ENCODE data around the gene KLHL21. TPM values are rescaled to one million over a fixed set of nuclear protein-coding genes. Genes with fewer than 3 reads are reported as not detected.

The KLHL21 gene
- total RNA-seq, 1 donor: 51.8 TPM

- TF ChIP-seq CTCF (IDR thresholded peaks at IDR 0.05; ENCODE audit: insufficient read depth, low read depth, low read length): no peak
- DNase-seq (ENCODE audit: low read depth): no peak
- no peak overlapping the region for H3K4me3 ChIP-seq (ENCODE audit: low read depth, low read length)
Measured at GRCh38 chr1:6577831-6578525, 24.7 kb downstream of the KLHL21 start.

- no peak for DNase-seq (ENCODE audit: low read depth)
- TF ChIP-seq CTCF (IDR thresholded peaks at IDR 0.05; ENCODE audit: insufficient read depth, low read depth, low read length): no peak
Measured at GRCh38 chr1:6574818-6575217, 27.9 kb downstream of the KLHL21 start.

GRCh38 chr1:6574025-6574620 is 28.5 kb downstream of the KLHL21 start:
- DNase-seq (ENCODE audit: low read depth): no peak
- H3K4me3 ChIP-seq (ENCODE audit: low read depth, low read length): no peak overlapping the region
- TF ChIP-seq CTCF (IDR thresholded peaks at IDR 0.05; ENCODE audit: insufficient read depth, low read depth, low read length): no peak

More at GRCh38 chr1:6574818-6575217, 27.9 kb downstream of the KLHL21 start:
- H3K4me3 ChIP-seq (ENCODE audit: low read depth, low read length): no peak overlapping the region

- TF ChIP-seq CTCF (IDR thresholded peaks at IDR 0.05; ENCODE audit: insufficient read depth, low read depth, low read length): no peak
- DNase-seq (ENCODE audit: low read depth): no peak
- H3K4me3 ChIP-seq (ENCODE audit: low read depth, low read length): no peak overlapping the region
Measured at GRCh38 chr1:6572653-6573383, 29.9 kb downstream of the KLHL21 start.

GRCh38 chr1:6570987-6571386 is 31.7 kb downstream of the KLHL21 start:
- H3K4me3 ChIP-seq (ENCODE audit: low read depth, low read length): no peak overlapping the region
- TF ChIP-seq CTCF (IDR thresholded peaks at IDR 0.05; ENCODE audit: insufficient read depth, low read depth, low read length): no peak
- DNase-seq (ENCODE audit: low read depth): no peak

GRCh38 chr1:6570100-6570499 is 32.6 kb downstream of the KLHL21 start:
- DNase-seq (ENCODE audit: low read depth): no peak
- TF ChIP-seq CTCF (IDR thresholded peaks at IDR 0.05; ENCODE audit: insufficient read depth, low read depth, low read length): no peak
- H3K4me3 ChIP-seq (ENCODE audit: low read depth, low read length): no peak overlapping the region

Measured in fibroblast of villous mesenchyme (primary cell).